NCI-H2081 treated with DMSO at 0.1 percent for 48 hours (cell line): ENCODE measurements around the gene CCRL2.
"Not testable (repeated sequence)": the region's sequence is repeated elsewhere in the genome, so short reads cannot be mapped to it uniquely, and the experiment has no call there.

ENCODE experiments used
- DNase-seq: peaks from one replicate; lab custom pipeline; 2025; lab: John Stamatoyannopoulos, UW

The CCRL2 gene

GRCh38 chr3:46405301-46406019 is 1.6 kb upstream of the CCRL2 start:
- no peak for DNase-seq

- no peak for DNase-seq
Observed at GRCh38 chr3:46406443-46406787, 644 bp upstream of the CCRL2 start.

- no peak for DNase-seq
Observed at GRCh38 chr3:46407970-46408369, 911 bp downstream of the CCRL2 start.

- no peak for DNase-seq
Observed at GRCh38 chr3:46408853-46409252, 1.8 kb downstream of the CCRL2 start.

GRCh38 chr3:46409739-46410489 is 2.9 kb downstream of the CCRL2 start:
- no peak for DNase-seq

- no peak for DNase-seq
Observed at GRCh38 chr3:46410669-46411068, 3.6 kb downstream of the CCRL2 start.

- no peak for DNase-seq
Observed at GRCh38 chr3:46411271-46411670, 4.2 kb downstream of the CCRL2 start.

- DNase-seq, result no peak
Observed at GRCh38 chr3:46412786-46413298, 5.8 kb downstream of the CCRL2 start.

- DNase-seq, result no peak
Observed at GRCh38 chr3:46413951-46414350, 6.9 kb downstream of the CCRL2 start.

GRCh38 chr3:46414739-46415138 is 7.7 kb downstream of the CCRL2 start:
- no peak for DNase-seq

- DNase-seq, result peak; percentile 33
Observed at GRCh38 chr3:46416125-46416810, 9.2 kb downstream of the CCRL2 start.

GRCh38 chr3:46416811-46417510 is 9.9 kb downstream of the CCRL2 start:
- DNase-seq, result no peak

GRCh38 chr3:46417841-46418611 is 11.0 kb downstream of the CCRL2 start:
- no peak for DNase-seq

GRCh38 chr3:46419816-46420215 is 12.8 kb downstream of the CCRL2 start:
- DNase-seq, result no peak

GRCh38 chr3:46420931-46421330 is 13.9 kb downstream of the CCRL2 start:
- no peak for DNase-seq

- no peak for DNase-seq
Observed at GRCh38 chr3:46422617-46423016, 15.6 kb downstream of the CCRL2 start.

GRCh38 chr3:46423588-46423987 is 16.5 kb downstream of the CCRL2 start:
- no peak for DNase-seq

GRCh38 chr3:46426476-46426875 is 19.4 kb downstream of the CCRL2 start:
- DNase-seq, result not testable (repeated sequence)

- DNase-seq, result not testable (repeated sequence)
Observed at GRCh38 chr3:46427404-46427803, 20.3 kb downstream of the CCRL2 start.

GRCh38 chr3:46427916-46428833 is 21.1 kb downstream of the CCRL2 start:
- DNase-seq, result no peak
